ENCODE measurements around the gene ASF1A.

GRCh38 chr6:118914598-118914997 is 20.6 kb downstream of the ASF1A start:
- TF ChIP-seq TBL1XR1 (IDR thresholded peaks at IDR 0.05; ENCODE audit: borderline replicate concordance, low read length, partially characterized antibody): no peak
- TF ChIP-seq ZFP62 (CRISPR knock-in tag; IDR thresholded peaks at IDR 0.05): no peak
- TF ChIP-seq, protein P1, sequence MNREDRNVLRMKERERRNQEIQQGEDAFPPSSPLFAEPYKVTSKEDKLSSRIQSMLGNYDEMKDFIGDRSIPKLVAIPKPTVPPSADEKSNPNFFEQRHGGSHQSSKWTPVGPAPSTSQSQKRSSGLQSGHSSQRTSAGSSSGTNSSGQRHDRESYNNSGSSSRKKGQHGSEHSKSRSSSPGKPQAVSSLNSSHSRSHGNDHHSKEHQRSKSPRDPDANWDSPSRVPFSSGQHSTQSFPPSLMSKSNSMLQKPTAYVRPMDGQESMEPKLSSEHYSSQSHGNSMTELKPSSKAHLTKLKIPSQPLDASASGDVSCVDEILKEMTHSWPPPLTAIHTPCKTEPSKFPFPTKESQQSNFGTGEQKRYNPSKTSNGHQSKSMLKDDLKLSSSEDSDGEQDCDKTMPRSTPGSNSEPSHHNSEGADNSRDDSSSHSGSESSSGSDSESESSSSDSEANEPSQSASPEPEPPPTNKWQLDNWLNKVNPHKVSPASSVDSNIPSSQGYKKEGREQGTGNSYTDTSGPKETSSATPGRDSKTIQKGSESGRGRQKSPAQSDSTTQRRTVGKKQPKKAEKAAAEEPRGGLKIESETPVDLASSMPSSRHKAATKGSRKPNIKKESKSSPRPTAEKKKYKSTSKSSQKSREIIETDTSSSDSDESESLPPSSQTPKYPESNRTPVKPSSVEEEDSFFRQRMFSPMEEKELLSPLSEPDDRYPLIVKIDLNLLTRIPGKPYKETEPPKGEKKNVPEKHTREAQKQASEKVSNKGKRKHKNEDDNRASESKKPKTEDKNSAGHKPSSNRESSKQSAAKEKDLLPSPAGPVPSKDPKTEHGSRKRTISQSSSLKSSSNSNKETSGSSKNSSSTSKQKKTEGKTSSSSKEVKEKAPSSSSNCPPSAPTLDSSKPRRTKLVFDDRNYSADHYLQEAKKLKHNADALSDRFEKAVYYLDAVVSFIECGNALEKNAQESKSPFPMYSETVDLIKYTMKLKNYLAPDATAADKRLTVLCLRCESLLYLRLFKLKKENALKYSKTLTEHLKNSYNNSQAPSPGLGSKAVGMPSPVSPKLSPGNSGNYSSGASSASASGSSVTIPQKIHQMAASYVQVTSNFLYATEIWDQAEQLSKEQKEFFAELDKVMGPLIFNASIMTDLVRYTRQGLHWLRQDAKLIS (CRISPR knock-in tag; IDR thresholded peaks at IDR 0.05): no peak
- TF ChIP-seq ZNF12 (CRISPR knock-in tag; IDR thresholded peaks at IDR 0.05): no peak
- no peak for TF ChIP-seq EP300 (IDR thresholded peaks at IDR 0.05; ENCODE audit: low read depth in 2 of 2, low read length in 2 of 2)
- no peak for TF ChIP-seq EP300 (CRISPR knock-in tag; IDR thresholded peaks at IDR 0.05; ENCODE audit: borderline replicate concordance)
- TF ChIP-seq MAFF (IDR thresholded peaks at IDR 0.05; ENCODE audit: low read depth, low read length): no peak
- TF ChIP-seq CTCF (CRISPR knock-in tag; IDR thresholded peaks at IDR 0.05): no peak
- no peak for TF ChIP-seq GTF2F1 (IDR thresholded peaks at IDR 0.05; ENCODE audit: low read length)
- TF ChIP-seq, protein P2, sequence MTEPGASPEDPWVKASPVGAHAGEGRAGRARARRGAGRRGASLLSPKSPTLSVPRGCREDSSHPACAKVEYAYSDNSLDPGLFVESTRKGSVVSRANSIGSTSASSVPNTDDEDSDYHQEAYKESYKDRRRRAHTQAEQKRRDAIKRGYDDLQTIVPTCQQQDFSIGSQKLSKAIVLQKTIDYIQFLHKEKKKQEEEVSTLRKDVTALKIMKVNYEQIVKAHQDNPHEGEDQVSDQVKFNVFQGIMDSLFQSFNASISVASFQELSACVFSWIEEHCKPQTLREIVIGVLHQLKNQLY (CRISPR knock-in tag; IDR thresholded peaks at IDR 0.05): no peak
